ENCODE measurements around the gene MGMT.

DNA sequence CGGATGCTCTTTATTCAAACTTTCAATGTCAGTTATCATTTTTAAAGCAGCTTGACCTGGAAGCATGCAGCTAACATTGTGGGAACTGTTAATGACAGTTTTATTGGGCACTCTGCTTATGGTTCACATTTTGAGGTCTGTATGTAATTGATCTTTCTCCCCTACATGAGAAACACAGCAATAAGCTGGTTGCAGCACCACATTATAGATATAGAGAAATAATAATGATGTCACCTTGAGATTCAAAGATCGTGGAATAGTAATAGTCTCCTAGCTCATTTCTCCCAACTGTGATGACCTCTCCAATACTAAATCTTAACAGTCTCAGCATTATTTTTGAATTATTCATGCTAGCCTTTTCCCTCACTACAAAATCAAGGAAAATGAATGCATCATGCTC lies 22.7 kb upstream of the MGMT start:
- TF ChIP-seq, protein P1, sequence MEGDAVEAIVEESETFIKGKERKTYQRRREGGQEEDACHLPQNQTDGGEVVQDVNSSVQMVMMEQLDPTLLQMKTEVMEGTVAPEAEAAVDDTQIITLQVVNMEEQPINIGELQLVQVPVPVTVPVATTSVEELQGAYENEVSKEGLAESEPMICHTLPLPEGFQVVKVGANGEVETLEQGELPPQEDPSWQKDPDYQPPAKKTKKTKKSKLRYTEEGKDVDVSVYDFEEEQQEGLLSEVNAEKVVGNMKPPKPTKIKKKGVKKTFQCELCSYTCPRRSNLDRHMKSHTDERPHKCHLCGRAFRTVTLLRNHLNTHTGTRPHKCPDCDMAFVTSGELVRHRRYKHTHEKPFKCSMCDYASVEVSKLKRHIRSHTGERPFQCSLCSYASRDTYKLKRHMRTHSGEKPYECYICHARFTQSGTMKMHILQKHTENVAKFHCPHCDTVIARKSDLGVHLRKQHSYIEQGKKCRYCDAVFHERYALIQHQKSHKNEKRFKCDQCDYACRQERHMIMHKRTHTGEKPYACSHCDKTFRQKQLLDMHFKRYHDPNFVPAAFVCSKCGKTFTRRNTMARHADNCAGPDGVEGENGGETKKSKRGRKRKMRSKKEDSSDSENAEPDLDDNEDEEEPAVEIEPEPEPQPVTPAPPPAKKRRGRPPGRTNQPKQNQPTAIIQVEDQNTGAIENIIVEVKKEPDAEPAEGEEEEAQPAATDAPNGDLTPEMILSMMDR (IDR thresholded peaks at IDR 0.05; ENCODE audit: low read length): no peak
- no peak for TF ChIP-seq EZH2 (optimal IDR thresholded peaks at IDR 0.05; ENCODE audit: low read depth, low read length)
- no peak for TF ChIP-seq EZH2phosphoT487 (IDR thresholded peaks at IDR 0.05; ENCODE audit: low read length)
